H1 (cell line): ENCODE results near the gene SMNDC1. TPM values are rescaled to one million over a fixed set of nuclear protein-coding genes. Genes with fewer than 3 reads are reported as not detected.

Experiments
- CTCF ChIA-PET: fragments of 300-600 bp; sonication (Branson Sonifier 250); formaldehyde crosslinking; loops from one replicate; lab custom pipeline; 2021; ENCODE audit not compliant: partially characterized antibody; lab: Charles Lee
- POLR2A ChIA-PET: fragments of 300-600 bp; sonication (Branson Sonifier 250); formaldehyde crosslinking; loops from one replicate; lab custom pipeline; 2021; ENCODE audit warnings: inconsistent platforms; ENCODE audit not compliant: partially characterized antibody; lab: Charles Lee
- DNase-seq, 2 experiments: peaks; one replicate each; pipeline versions ENCODE4 v3.0.0 to v3.0.0-alpha.2; 2010 to 2022; ENCODE audit warnings: low spot score in 2 of 2, low read depth in 1 of 2, mixed read lengths in 1 of 2
- FAIRE-seq: peaks from 2 replicates; lab custom pipeline; 2011; peaks lifted over from hg19 to GRCh38; lab: Jason Lieb, UNC
- H2AFZ ChIP-seq: 2 replicates; pipeline ENCODE4 v1.8.1; 2012; ENCODE audit warnings: low read length, inconsistent platforms
- H2AK5ac ChIP-seq: 2 replicates; pipeline ENCODE4 v1.6.1; 2013; ENCODE audit warnings: low read depth, low read length
- H2BK120ac ChIP-seq: replicated peaks from 2 replicates; pipeline ENCODE3; 2013; ENCODE audit warnings: low read depth, low read length, inconsistent platforms
- H2BK12ac ChIP-seq: 2 replicates; pipeline ENCODE4 v1.6.1; 2013; ENCODE audit warnings: low read depth, low read length
- H2BK15ac ChIP-seq: 2 replicates; pipeline ENCODE4 v1.6.1; 2013; ENCODE audit warnings: low read length
- H2BK20ac ChIP-seq: 2 replicates; pipeline ENCODE4 v1.6.1; 2013; ENCODE audit warnings: low read length
- H2BK5ac ChIP-seq: 2 replicates; pipeline ENCODE4 v1.6.1; 2013; ENCODE audit warnings: low read depth, low read length
- H3K14ac ChIP-seq: 2 replicates; pipeline ENCODE4 v1.6.1; 2013; ENCODE audit warnings: inconsistent platforms; ENCODE audit not compliant: insufficient read length
- H3K18ac ChIP-seq: 2 replicates; pipeline ENCODE4 v1.6.1; 2013; ENCODE audit warnings: low read length; ENCODE audit errors: extremely low read depth
- H3K23ac ChIP-seq: 2 replicates; pipeline ENCODE4 v1.6.1; 2013; ENCODE audit warnings: inconsistent platforms; ENCODE audit not compliant: insufficient read length
- H3K23me2 ChIP-seq: 2 replicates; pipeline ENCODE4 v1.6.1; 2013; ENCODE audit warnings: low read depth, low read length
- H3K27ac ChIP-seq: 2 replicates; pipeline ENCODE4 v1.6.1; 2011; ENCODE audit warnings: low read depth, low read length, inconsistent platforms
- H3K27me3 ChIP-seq, 4 experiments: replicated peaks in 1 of 4; 1 replicate in 1 of 4; 2 replicates in 3 of 4; pipeline versions ENCODE4 v1.6.1 to v1.8.1; 2011 to 2013; ENCODE audit warnings: low read length in 3 of 4, mild to moderate bottlenecking in 3 of 4, inconsistent platforms in 2 of 4, mixed read lengths in 2 of 4, moderate library complexity in 1 of 4; ENCODE audit not compliant: control insufficient read depth in 3 of 4, insufficient read depth in 3 of 4; ENCODE audit errors: extremely low read depth in 1 of 4
- H3K36me3 ChIP-seq, 4 experiments: 2 replicates each; pipeline versions ENCODE4 v1.6.1 to v1.8.1; 2011 to 2013; ENCODE audit warnings: mild to moderate bottlenecking in 4 of 4, low read length in 3 of 4, moderate library complexity in 2 of 4, control low read depth in 1 of 4, inconsistent platforms in 1 of 4; ENCODE audit not compliant: insufficient read depth in 4 of 4, control insufficient read depth in 2 of 4
- H3K4ac ChIP-seq: replicated peaks from 2 replicates; pipeline ENCODE3; 2013; ENCODE audit warnings: low read length, low read depth, mixed read lengths, inconsistent platforms; ENCODE audit not compliant: insufficient read length
- H3K4me1 ChIP-seq, 4 experiments: replicated peaks in 1 of 4; 1 replicate in 1 of 4; 2 replicates in 3 of 4; pipeline versions ENCODE4 v1.6.1 to v1.8.1; 2011 to 2013; ENCODE audit warnings: low read length in 3 of 4, inconsistent platforms in 2 of 4, mixed read lengths in 1 of 4; ENCODE audit not compliant: insufficient read depth in 4 of 4, control insufficient read depth in 3 of 4
- H3K4me2 ChIP-seq, 2 experiments: 2 replicates each; pipeline versions ENCODE4 v1.6.1 to v1.8.1; 2011 to 2013; ENCODE audit warnings: low read depth in 2 of 2, low read length in 2 of 2, control low read depth in 1 of 2, inconsistent platforms in 1 of 2, mild to moderate bottlenecking in 1 of 2; ENCODE audit not compliant: insufficient read depth in 1 of 2
- H3K4me3 ChIP-seq, 4 experiments: fragments of 200-600, 300-600 bp in 1 of 4; sonication (generic), shearing (Covaris generic), sonication (Bioruptor Twin) in 1 of 4; 2 replicates each; pipeline versions ENCODE4 v1.5.1 to v1.8.1; 2011 to 2016; ENCODE audit warnings: low read length in 4 of 4, low read depth in 3 of 4, control low read depth in 2 of 4, inconsistent platforms in 2 of 4, mild to moderate bottlenecking in 2 of 4, mixed read lengths in 1 of 4, moderate library complexity in 1 of 4; ENCODE audit not compliant: insufficient read depth in 2 of 4; ENCODE audit errors: extremely low read depth in 1 of 4
- H3K56ac ChIP-seq: replicated peaks from 2 replicates; pipeline ENCODE3; 2013; ENCODE audit warnings: low read depth, mild to moderate bottlenecking, mixed read lengths, low read length, inconsistent platforms; ENCODE audit not compliant: insufficient read length
- H3K79me1 ChIP-seq: 2 replicates; pipeline ENCODE4 v1.6.1; 2013; ENCODE audit warnings: low read depth, low read length, control low read depth
- H3K79me2 ChIP-seq, 2 experiments: 2 replicates each; pipeline versions ENCODE4 v1.6.1 to v1.8.1; 2012 to 2013; ENCODE audit warnings: low read length in 2 of 2, mild to moderate bottlenecking in 2 of 2, inconsistent platforms in 1 of 2; ENCODE audit not compliant: insufficient read depth in 2 of 2, control insufficient read depth in 1 of 2
- H3K9ac ChIP-seq, 4 experiments: replicated peaks in 1 of 4; 1 replicate in 1 of 4; 2 replicates in 3 of 4; pipeline versions ENCODE4 v1.6.1 to v1.8.1; 2011 to 2013; ENCODE audit warnings: low read depth in 3 of 4, low read length in 3 of 4, control low read depth in 2 of 4, mild to moderate bottlenecking in 2 of 4, moderate library complexity in 2 of 4, inconsistent platforms in 1 of 4; ENCODE audit errors: extremely low read depth in 1 of 4
- H3K9me3 ChIP-seq, 2 experiments: 2 replicates each; pipeline versions ENCODE4 v1.6.1 to v1.8.1; 2012 to 2013; ENCODE audit warnings: mild to moderate bottlenecking in 2 of 2, moderate library complexity in 2 of 2, control low read depth in 1 of 2, inconsistent platforms in 1 of 2, low read depth in 1 of 2, low read length in 1 of 2, mixed read lengths in 1 of 2; ENCODE audit not compliant: insufficient read depth in 2 of 2
- H4K20me1 ChIP-seq, 2 experiments: replicated peaks in 1 of 2; 2 replicates each; pipeline versions ENCODE3 to v1.8.1; 2011 to 2013; ENCODE audit warnings: inconsistent platforms in 2 of 2, low read length in 2 of 2, mild to moderate bottlenecking in 1 of 2; ENCODE audit not compliant: insufficient read depth in 2 of 2, control insufficient read depth in 1 of 2
- H4K5ac ChIP-seq: 2 replicates; pipeline ENCODE4 v1.6.1; 2013; ENCODE audit warnings: low read length, low read depth, mixed read lengths, inconsistent platforms; ENCODE audit not compliant: insufficient read length
- H4K8ac ChIP-seq: 2 replicates; pipeline ENCODE4 v1.8.0; 2013; ENCODE audit warnings: mild to moderate bottlenecking, moderate library complexity, low read length, inconsistent platforms; ENCODE audit not compliant: insufficient read depth; ENCODE audit errors: extremely low read depth
- H4K91ac ChIP-seq: replicated peaks from 2 replicates; pipeline ENCODE3; 2013; ENCODE audit warnings: low read length, mixed read lengths, inconsistent platforms; ENCODE audit not compliant: insufficient read length
- CBX8 ChIP-seq: fragments of 300-800, 300-1000 bp; sonication (generic); IDR thresholded peaks from 2 replicates; pipeline ENCODE4 v1.7.1; 2016; ENCODE audit warnings: low read depth, low read length, borderline replicate concordance
- CHD2 ChIP-seq: IDR thresholded peaks from 2 replicates; pipeline ENCODE4 v1.6.1; 2012; ENCODE audit warnings: low read length, improper control_type of control experiment
- EZH2 ChIP-seq: fragments of 200-600 bp; sonication (generic); IDR thresholded peaks from 2 replicates; pipeline ENCODE4 v1.7.1; 2012; ENCODE audit warnings: low read depth, mild to moderate bottlenecking, moderate library complexity, low read length, inconsistent platforms; ENCODE audit not compliant: severe bottlenecking
- GTF2F1 ChIP-seq: IDR thresholded peaks from 2 replicates; pipeline ENCODE4 v1.6.1; 2012; ENCODE audit warnings: low read depth, low read length, improper control_type of control experiment, borderline replicate concordance
- HDAC2 ChIP-seq, 2 experiments: fragments of 300-600 bp in 1 of 2; sonication (generic) in 1 of 2; IDR thresholded peaks; 2 replicates each; pipeline ENCODE4 v1.6.1; 2011 to 2012; ENCODE audit warnings: low read depth in 2 of 2, low read length in 2 of 2, mild to moderate bottlenecking in 2 of 2, moderate library complexity in 2 of 2, borderline replicate concordance in 1 of 2, inconsistent platforms in 1 of 2
- MAFK ChIP-seq: IDR thresholded peaks from 2 replicates; pipeline ENCODE4 v1.6.1; 2012; ENCODE audit warnings: low read depth, mild to moderate bottlenecking, improper control_type of control experiment, low read length
- RBBP5 ChIP-seq: IDR thresholded peaks from 2 replicates; pipeline ENCODE4 v1.7.1; 2012; ENCODE audit warnings: low read depth, mild to moderate bottlenecking, inconsistent platforms, low read length, moderate library complexity, borderline replicate concordance
- SIRT6 ChIP-seq: IDR thresholded peaks from one replicate; pipeline ENCODE4 v1.7.1; 2012; ENCODE audit warnings: low read length, inconsistent platforms
- SIX5 ChIP-seq: IDR thresholded peaks from 2 replicates; pipeline ENCODE4 v1.6.1; 2011; ENCODE audit warnings: mild to moderate bottlenecking, low read depth, low read length
- SP1 ChIP-seq: IDR thresholded peaks from 2 replicates; pipeline ENCODE4 v1.6.1; 2011; ENCODE audit warnings: low read depth, low read length
- TBP ChIP-seq: IDR thresholded peaks from 2 replicates; pipeline ENCODE4 v1.6.1; 2011; ENCODE audit warnings: low read depth, low read length, improper control_type of control experiment
- WGBS, 2 experiments: shearing (Covaris generic) in 1 of 2; methylation state at CpG; one replicate each; pipeline versions ENCODE4 v1.1.6 to v1.1.7; 2013 to 2015; ENCODE audit warnings: low lambda C conversion rate in 2 of 2, mixed read lengths in 2 of 2, inconsistent platforms in 1 of 2, low coverage in 1 of 2, missing lambda C conversion rate in 1 of 2; ENCODE audit not compliant: insufficient replicate concordance in 2 of 2, insufficient coverage in 1 of 2, insufficient read length in 1 of 2; ENCODE audit errors: extremely low coverage in 1 of 2, missing lambda C conversion rate in 1 of 2; 5-methylcytosine and 5-hydroxymethylcytosine counted together
- polyA plus RNA-seq, 7 experiments: library from polyadenylated mRNA; depleted of rRNA in 3 of 7; stranded (reverse) in 5 of 7; unstranded in 2 of 7; fragments of >200 nt in 5 of 7; fragments of 200-250 nt in 2 of 7; gene quantifications; 1 replicate in 5 of 7; 2 replicates in 1 of 7; 4 replicates in 1 of 7; pipeline versions ENCODE4 v1.2.1 to v1.2.3, GENCODE V29; 2011 to 2013; ENCODE audit warnings: missing spikeins in 2 of 7, mixed read lengths in 2 of 7
- total RNA-seq: library from RNA; stranded (reverse); fragmentation: NEBNext Ultra II Directional; extraction: Animal tissue kit (Norgen Biotek cat#: 25700); gene quantifications from 2 replicates; pipeline ENCODE4 v1.2.1, GENCODE V29; 2021
- TF ChIP-seq, protein P1 (sequence below): IDR thresholded peaks from 2 replicates; pipeline ENCODE4 v1.6.1; 2012; ENCODE audit warnings: inconsistent platforms

Gene SMNDC1
- total and polyA plus RNA-seq, 2 of the 8 experiments (the other 6 are each of a cell fraction or from before 2014, with no cell fraction given): 8.1 to 48.6 TPM

DNA sequence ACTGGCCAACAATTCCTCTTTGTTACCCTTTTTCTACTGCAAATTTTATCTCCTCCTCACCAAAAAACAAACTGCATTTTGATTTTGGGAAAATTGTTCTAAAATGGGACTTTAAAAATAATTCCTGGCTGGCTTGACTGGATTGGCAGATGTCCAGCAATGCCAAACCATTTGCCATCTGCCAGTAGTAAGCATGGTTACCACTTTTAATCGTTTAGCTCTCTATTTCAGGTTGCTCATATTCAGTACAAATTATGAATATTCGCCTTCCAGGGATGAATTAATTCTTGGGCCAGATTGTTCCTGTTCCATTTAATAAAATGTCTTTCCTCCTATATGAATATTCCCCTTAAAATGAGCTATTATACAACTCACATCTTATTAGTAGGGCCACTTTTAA, 35.7 kb downstream of the SMNDC1 start:
- no peak for FAIRE-seq
- Histone ChIP-seq H3K27ac (no peak overlapping the region), H4K5ac (no peak overlapping the region), H2AK5ac (no peak overlapping the region), H2BK20ac (no peak overlapping the region), H2BK15ac (no peak overlapping the region), H2AFZ (no peak overlapping the region), H3K4ac (no peak overlapping the region), H2BK120ac (no peak overlapping the region), H3K9ac (no peak overlapping the region), H3K79me1 (no peaks in the 10 kb centered on the region), H3K9me3 (no peaks in the 10 kb centered on the region), H3K4me1 (no peaks in the 10 kb centered on the region), H2BK12ac (no peak overlapping the region), H2BK5ac (no peak overlapping the region), H4K8ac (no peak overlapping the region), H3K36me3 (no peaks in the 10 kb centered on the region), H3K79me2 (no peaks in the 10 kb centered on the region), H3K4me3 (no peak overlapping the region), H3K18ac (no peak overlapping the region), H3K23ac (no peak overlapping the region), H3K56ac (no peak overlapping the region), H4K91ac (no peak overlapping the region), H3K14ac (no peak overlapping the region), H4K20me1 (peaks cover 0 to 1% of the 10 kb centered on the region in 2 experiments), H3K23me2 (no peaks in the 10 kb centered on the region), H3K4me2 (no peak overlapping the region), H3K27me3 (no peaks in the 10 kb centered on the region)
- CTCF ChIA-PET: interaction anchor here (0.7 to 2.4 kb wide), 4 partner anchors 8 to 79 kb away, joined by 3 to 15 read pairs (median 5); no protein-coding TSS in a partner anchor
- WGBS, 2 experiments: 91% methylated on average over 2 of the region's 2 CpGs; no CpG with 5 or more reads in 1 of the 2 experiments
- no peak for DNase-seq
- TF ChIP-seq RBBP5 (no peak), SP1 (no peak), MAFK (no peak), SIX5 (no peak), EZH2 (no peak), CHD2 (no peak), GTF2F1 (no peak), TBP (no peak), HDAC2 (IDR thresholded peaks at IDR 0.05; ENCODE audit: borderline replicate concordance in 1 of 2, low read depth in 2 of 2, low read length in 2 of 2) (no peak), CBX8 (no peak), SIRT6 (no peak)
- TF ChIP-seq, protein P1, sequence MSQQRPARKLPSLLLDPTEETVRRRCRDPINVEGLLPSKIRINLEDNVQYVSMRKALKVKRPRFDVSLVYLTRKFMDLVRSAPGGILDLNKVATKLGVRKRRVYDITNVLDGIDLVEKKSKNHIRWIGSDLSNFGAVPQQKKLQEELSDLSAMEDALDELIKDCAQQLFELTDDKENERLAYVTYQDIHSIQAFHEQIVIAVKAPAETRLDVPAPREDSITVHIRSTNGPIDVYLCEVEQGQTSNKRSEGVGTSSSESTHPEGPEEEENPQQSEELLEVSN: no peak
- POLR2A ChIA-PET: interaction anchor here (0.5 kb wide), 1 partner anchor 46 kb away, joined by 3 read pairs; no protein-coding TSS in a partner anchor
